ENCODE results near the gene CILP.

Gene CILP, protein sequence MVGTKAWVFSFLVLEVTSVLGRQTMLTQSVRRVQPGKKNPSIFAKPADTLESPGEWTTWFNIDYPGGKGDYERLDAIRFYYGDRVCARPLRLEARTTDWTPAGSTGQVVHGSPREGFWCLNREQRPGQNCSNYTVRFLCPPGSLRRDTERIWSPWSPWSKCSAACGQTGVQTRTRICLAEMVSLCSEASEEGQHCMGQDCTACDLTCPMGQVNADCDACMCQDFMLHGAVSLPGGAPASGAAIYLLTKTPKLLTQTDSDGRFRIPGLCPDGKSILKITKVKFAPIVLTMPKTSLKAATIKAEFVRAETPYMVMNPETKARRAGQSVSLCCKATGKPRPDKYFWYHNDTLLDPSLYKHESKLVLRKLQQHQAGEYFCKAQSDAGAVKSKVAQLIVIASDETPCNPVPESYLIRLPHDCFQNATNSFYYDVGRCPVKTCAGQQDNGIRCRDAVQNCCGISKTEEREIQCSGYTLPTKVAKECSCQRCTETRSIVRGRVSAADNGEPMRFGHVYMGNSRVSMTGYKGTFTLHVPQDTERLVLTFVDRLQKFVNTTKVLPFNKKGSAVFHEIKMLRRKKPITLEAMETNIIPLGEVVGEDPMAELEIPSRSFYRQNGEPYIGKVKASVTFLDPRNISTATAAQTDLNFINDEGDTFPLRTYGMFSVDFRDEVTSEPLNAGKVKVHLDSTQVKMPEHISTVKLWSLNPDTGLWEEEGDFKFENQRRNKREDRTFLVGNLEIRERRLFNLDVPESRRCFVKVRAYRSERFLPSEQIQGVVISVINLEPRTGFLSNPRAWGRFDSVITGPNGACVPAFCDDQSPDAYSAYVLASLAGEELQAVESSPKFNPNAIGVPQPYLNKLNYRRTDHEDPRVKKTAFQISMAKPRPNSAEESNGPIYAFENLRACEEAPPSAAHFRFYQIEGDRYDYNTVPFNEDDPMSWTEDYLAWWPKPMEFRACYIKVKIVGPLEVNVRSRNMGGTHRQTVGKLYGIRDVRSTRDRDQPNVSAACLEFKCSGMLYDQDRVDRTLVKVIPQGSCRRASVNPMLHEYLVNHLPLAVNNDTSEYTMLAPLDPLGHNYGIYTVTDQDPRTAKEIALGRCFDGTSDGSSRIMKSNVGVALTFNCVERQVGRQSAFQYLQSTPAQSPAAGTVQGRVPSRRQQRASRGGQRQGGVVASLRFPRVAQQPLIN

DNA sequence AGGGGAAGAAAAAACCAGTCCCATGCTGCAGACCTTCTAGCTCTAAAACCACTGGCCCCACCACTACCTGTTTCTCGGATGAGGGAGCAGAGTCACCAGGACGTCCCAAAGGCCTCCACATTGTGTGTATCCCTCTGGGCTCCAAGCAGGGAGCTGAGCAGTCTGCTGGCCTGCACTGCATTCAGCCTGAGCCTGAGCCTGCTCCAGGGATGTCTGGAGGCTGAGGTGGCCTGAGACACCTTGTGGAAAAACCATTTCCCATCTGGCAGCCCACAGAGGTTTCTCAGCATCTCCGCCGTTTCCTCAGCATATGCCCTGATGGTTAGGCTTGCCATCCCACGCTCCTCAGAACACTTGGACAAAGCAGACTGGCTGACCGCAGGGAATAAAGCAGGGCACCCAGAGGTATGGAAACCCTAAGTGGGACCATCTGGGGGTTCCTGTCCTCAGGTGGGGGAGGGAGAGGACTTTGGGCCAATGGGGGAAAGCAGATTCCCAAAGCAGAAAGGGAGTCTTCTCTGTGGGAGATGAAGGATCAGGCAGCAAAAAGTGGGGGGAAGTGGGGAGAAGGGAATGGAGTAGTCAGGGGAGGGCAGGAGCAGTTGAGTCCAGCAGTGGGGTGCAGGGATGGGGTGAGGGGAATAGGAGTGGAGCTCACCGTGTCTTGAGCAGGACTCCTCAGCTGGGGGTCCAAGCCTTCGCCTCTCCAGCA, at the start of gene CILP:
CILP (minus strand) TSS at position 704 of the 712 bp plus-strand sequence. CDS start 1,718 bp downstream, outside the sequence.
- TF ChIP-seq ZBTB7A (IDR thresholded peaks at IDR 0.05; ENCODE audit: low read depth) (no peak), NFIC (IDR thresholded peaks at IDR 0.05) (no peak), CEBPB (IDR thresholded peaks at IDR 0.05) (no peak), CREB1 (IDR thresholded peaks at IDR 0.05; ENCODE audit: low read depth) (no peak), TCF12 (IDR thresholded peaks at IDR 0.05; ENCODE audit: low read depth) (no peak), EP300 (IDR thresholded peaks at IDR 0.05; ENCODE audit: borderline replicate concordance) (no peak), TEAD4 (IDR thresholded peaks at IDR 0.05) (no peak), EGR1 (IDR thresholded peaks at IDR 0.05) (no peak), YY1 (IDR thresholded peaks at IDR 0.05; ENCODE audit: low read depth) (no peak), FOXM1 (IDR thresholded peaks at IDR 0.05; ENCODE audit: borderline replicate concordance, low read depth) (no peak), TAF1 (IDR thresholded peaks at IDR 0.05; ENCODE audit: low read depth) (no peak), RAD21 (IDR thresholded peaks at IDR 0.05; ENCODE audit: low read depth) (no peak)
- TF ChIP-seq, protein P1, sequence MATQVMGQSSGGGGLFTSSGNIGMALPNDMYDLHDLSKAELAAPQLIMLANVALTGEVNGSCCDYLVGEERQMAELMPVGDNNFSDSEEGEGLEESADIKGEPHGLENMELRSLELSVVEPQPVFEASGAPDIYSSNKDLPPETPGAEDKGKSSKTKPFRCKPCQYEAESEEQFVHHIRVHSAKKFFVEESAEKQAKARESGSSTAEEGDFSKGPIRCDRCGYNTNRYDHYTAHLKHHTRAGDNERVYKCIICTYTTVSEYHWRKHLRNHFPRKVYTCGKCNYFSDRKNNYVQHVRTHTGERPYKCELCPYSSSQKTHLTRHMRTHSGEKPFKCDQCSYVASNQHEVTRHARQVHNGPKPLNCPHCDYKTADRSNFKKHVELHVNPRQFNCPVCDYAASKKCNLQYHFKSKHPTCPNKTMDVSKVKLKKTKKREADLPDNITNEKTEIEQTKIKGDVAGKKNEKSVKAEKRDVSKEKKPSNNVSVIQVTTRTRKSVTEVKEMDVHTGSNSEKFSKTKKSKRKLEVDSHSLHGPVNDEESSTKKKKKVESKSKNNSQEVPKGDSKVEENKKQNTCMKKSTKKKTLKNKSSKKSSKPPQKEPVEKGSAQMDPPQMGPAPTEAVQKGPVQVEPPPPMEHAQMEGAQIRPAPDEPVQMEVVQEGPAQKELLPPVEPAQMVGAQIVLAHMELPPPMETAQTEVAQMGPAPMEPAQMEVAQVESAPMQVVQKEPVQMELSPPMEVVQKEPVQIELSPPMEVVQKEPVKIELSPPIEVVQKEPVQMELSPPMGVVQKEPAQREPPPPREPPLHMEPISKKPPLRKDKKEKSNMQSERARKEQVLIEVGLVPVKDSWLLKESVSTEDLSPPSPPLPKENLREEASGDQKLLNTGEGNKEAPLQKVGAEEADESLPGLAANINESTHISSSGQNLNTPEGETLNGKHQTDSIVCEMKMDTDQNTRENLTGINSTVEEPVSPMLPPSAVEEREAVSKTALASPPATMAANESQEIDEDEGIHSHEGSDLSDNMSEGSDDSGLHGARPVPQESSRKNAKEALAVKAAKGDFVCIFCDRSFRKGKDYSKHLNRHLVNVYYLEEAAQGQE (IDR thresholded peaks at IDR 0.05; ENCODE audit: low read depth): no peak
- TF ChIP-seq, protein P2, sequence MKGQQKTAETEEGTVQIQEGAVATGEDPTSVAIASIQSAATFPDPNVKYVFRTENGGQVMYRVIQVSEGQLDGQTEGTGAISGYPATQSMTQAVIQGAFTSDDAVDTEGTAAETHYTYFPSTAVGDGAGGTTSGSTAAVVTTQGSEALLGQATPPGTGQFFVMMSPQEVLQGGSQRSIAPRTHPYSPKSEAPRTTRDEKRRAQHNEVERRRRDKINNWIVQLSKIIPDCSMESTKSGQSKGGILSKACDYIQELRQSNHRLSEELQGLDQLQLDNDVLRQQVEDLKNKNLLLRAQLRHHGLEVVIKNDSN (IDR thresholded peaks at IDR 0.05): no peak
- TF ChIP-seq, protein P3, sequence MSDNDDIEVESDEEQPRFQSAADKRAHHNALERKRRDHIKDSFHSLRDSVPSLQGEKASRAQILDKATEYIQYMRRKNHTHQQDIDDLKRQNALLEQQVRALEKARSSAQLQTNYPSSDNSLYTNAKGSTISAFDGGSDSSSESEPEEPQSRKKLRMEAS (IDR thresholded peaks at IDR 0.05): no peak

DNA sequence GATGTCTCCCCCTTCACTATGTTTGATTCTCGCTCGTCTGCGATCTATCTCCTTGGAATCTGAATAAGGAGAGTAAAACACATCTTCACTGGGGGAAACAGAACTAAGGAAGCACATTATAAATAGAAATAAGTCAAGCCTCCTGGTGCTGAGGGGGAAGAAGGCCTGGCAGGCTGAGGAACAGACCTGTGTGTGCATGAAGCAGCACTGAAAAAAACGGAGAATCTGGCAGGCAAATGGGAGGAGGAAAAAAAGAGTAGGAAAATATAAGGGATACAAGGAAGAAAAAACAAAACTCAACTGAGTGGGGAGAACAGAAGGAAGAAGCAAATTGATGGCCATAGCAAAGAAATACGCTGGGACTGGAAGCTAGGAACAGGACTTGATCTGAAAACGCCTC, 49.7 kb upstream of the CILP start:
- TF ChIP-seq EP300 (IDR thresholded peaks at IDR 0.05; ENCODE audit: borderline replicate concordance) (no peak), RAD21 (IDR thresholded peaks at IDR 0.05; ENCODE audit: low read depth) (no peak), TEAD4 (IDR thresholded peaks at IDR 0.05) (no peak)

DNA sequence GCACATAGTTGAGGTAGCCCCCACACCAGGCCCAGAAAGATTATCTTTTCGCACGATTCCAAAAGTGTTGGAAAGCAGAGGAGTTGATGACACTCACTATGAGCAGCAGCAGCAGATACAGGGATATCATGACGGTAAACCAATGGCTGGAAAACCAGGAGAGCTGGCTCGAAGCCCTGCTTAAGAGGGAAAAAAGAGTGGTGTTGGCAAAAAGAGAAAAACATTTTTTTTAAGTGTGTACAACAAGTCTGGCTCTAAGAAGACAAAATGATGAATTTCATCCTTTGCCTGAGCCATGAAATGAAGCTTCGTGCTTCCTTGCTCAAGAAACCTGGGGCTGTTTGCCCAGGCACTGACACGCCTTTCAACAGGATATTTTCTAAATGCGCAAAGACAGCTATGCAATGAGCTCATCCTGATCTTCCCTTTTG, 48.1 kb upstream of the CILP start:
- TF ChIP-seq CREB1 (IDR thresholded peaks at IDR 0.05; ENCODE audit: low read depth): no peak
- no peak for TF ChIP-seq EP300 (IDR thresholded peaks at IDR 0.05; ENCODE audit: borderline replicate concordance)
- TF ChIP-seq EGR1 (IDR thresholded peaks at IDR 0.05): no peak
- TF ChIP-seq RAD21 (IDR thresholded peaks at IDR 0.05; ENCODE audit: low read depth): no peak

DNA sequence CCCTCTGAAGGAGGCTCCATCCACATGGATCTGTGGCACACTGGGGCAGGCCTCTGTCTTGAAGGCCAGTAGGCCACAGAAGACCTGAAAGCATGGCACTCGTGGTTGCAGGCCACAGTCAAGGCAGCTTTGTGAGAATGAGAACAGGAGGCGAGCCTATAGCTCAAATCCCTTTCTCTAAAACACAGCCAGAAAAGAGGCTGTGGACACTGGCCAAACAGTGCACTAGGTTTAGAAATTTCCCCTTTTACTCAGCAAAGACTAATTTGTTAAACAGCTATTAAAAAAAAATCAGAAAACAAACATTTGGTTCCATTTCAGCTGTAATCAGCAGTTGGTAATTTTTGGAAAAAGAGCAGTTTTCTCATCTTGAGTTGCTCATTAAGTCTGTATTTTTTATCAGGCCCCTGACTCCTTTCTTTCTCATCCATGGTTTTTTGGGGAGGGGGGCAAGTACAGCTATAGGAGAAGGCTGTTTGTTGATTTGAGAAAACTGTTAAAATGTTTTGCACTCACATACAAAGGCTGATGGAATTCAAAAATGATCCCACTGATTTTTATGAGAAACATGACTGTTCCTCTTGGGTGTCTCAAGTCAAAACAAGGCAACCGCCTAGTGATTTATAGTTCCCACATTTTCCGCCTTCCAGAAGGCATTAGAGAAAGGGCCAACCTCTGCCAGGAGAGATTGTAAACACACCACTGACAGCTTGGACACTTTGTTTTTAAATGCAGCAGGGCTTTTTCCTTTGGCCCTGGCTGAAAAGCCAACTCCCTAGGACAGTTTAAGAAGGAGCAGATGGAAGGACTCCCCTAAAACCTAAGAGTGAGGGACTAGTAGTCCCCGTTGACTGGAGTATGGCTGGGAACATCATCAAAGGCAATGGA, 47.3 kb upstream of the CILP start:
- TF ChIP-seq YY1 (IDR thresholded peaks at IDR 0.05; ENCODE audit: low read depth): no peak
- TF ChIP-seq, protein P3 (IDR thresholded peaks at IDR 0.05): no peak
- no peak for TF ChIP-seq CEBPB (IDR thresholded peaks at IDR 0.05)
- TF ChIP-seq TEAD4 (IDR thresholded peaks at IDR 0.05): no peak
- no peak for TF ChIP-seq EGR1 (IDR thresholded peaks at IDR 0.05)
- TF ChIP-seq, protein P1 (IDR thresholded peaks at IDR 0.05; ENCODE audit: low read depth): no peak
- no peak for TF ChIP-seq FOXM1 (IDR thresholded peaks at IDR 0.05; ENCODE audit: borderline replicate concordance, low read depth)
- TF ChIP-seq ZBTB7A (IDR thresholded peaks at IDR 0.05; ENCODE audit: low read depth): no peak
- no peak for TF ChIP-seq TCF12 (IDR thresholded peaks at IDR 0.05; ENCODE audit: low read depth)
- no peak for TF ChIP-seq TAF1 (IDR thresholded peaks at IDR 0.05; ENCODE audit: low read depth)
- TF ChIP-seq, protein P2 (IDR thresholded peaks at IDR 0.05): no peak
- TF ChIP-seq CREB1 (IDR thresholded peaks at IDR 0.05; ENCODE audit: low read depth): no peak
- no peak for TF ChIP-seq RAD21 (IDR thresholded peaks at IDR 0.05; ENCODE audit: low read depth)
- TF ChIP-seq EP300 (IDR thresholded peaks at IDR 0.05; ENCODE audit: borderline replicate concordance): no peak
- TF ChIP-seq NFIC (IDR thresholded peaks at IDR 0.05): no peak
